ENCODE results near the gene RXRB. TPM values are rescaled to one million over a fixed set of nuclear protein-coding genes. Genes with fewer than 3 reads are reported as not detected.

RXRB gene
- total and polyA plus RNA-seq, 2 of the 13 experiments (the other 11 are each of a cell fraction or from before 2014, with no cell fraction given) = 26.7 to 55.7 TPM

DNA sequence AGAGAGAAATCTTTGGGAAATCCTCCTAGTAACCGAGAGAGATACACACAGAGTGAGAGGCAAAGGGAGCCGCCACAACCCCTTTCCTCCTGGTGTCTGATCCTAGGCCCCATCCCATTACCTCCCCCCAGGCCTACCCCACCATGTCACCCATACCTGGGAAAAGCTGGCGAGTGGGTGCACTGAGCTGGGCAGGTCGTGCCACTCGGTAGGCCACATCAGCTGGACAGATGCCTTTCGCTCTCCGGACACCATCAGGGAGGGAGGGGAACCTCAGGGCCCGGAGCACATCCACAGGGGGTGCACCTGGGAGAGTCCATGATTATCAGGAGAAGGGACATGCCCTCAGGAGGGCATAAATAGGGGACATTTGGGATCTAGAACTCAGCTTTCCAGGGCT is 11.3 kb downstream of the RXRB start:
- WGBS (ENCODE audit: low lambda C conversion rate) = 56% methylated on average over 7 of the region's 8 CpGs
- POLR2A ChIA-PET = interaction anchor here (2.5 kb wide), 1 partner anchor 10 kb away, joined by 20 read pairs; no protein-coding TSS in a partner anchor

DNA sequence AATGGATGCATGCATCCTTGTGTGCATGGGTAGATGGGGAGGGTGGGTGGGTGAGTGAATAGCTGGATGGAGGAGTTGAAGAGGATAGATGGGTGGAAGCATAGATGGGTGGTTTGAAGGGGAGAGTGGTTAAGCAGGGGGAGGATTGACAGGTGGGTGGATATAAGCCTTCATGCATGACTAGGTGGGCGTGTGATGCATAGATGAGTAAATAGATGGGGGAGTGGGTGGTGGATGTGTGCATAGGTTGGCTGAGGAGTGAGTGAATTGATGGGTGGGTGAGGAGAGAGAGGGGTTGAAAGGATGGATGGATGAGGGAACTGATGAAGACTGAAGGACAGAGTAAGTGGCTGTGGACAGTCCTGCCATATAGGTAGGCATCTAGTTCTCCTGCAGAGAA is 12.7 kb downstream of the RXRB start:
- peaks cover 0 to 15% of the 10 kb centered on the region in 2 experiments; a peak in 2 of 5 replicates for H3K27me3 ChIP-seq (ENCODE audit: control insufficient read depth in 1 of 2, insufficient read depth in 2 of 2, low read length in 2 of 2)
- no peaks in the 10 kb centered on the region for H3K36me3 ChIP-seq (replicated peaks in 1 of 2; ENCODE audit: control insufficient read depth in 1 of 2, insufficient read depth in 2 of 2, low read length in 2 of 2)
- ChIA-PET POLR2A (no interaction called here), CTCF (ENCODE audit: low intra/inter-chr PET ratio, low total read pairs) (no interaction called here)
- no peak overlapping the region for H3K4me2 ChIP-seq (ENCODE audit: low read depth, low read length)
- no peak overlapping the region for H2AFZ ChIP-seq (ENCODE audit: low read length)
- H3K27ac ChIP-seq (ENCODE audit: extremely low read length, insufficient read depth, low read length) = no peak overlapping the region
- H3K79me2 ChIP-seq (ENCODE audit: insufficient read depth, low read length) = no peaks in the 10 kb centered on the region
- H3K9me3 ChIP-seq (ENCODE audit: low read length) = peaks cover 15% of the 10 kb centered on the region; the same call in 1 of the 2 replicates
- intact Hi-C loops (cut with micrococcal nuclease; ENCODE audit: unreplicated experiment) = no loop called here
- H4K20me1 ChIP-seq (ENCODE audit: insufficient read depth, low read length) = no peaks in the 10 kb centered on the region
- no peak overlapping the region for H3K9ac ChIP-seq (ENCODE audit: insufficient read depth, low read depth, low read length)
- ATAC-seq (no peak), FAIRE-seq (no peak), DNase-seq (ENCODE audit: low spot score) (no peak)
- H3K4me3 ChIP-seq (replicated peaks in 1 of 3; ENCODE audit: insufficient read depth in 1 of 3, low read depth in 2 of 3, low read length in 3 of 3) = no peak overlapping the region
- in situ Hi-C loops (cut with HindIII; ENCODE audit: extremely low pct_ligation_motif_present, low pct_unique_long_range_greater_than_20kb) = no loop called here
- WGBS (ENCODE audit: low lambda C conversion rate) = 16% methylated on average over 1 of the region's 1 CpG
- peaks cover 34% of the 10 kb centered on the region for H3K4me1 ChIP-seq (ENCODE audit: insufficient read depth, low read length)
- BruUV-seq (replicated peaks) = no TSS peak
- TF ChIP-seq ZFY (CRISPR knock-in tag; IDR thresholded peaks at IDR 0.05) (no peak), ZNF446 (CRISPR knock-in tag; IDR thresholded peaks at IDR 0.05) (no peak), NR1H2 (CRISPR knock-in tag; IDR thresholded peaks at IDR 0.05; ENCODE audit: borderline replicate concordance, low read depth) (no peak), ZNF205 (CRISPR knock-in tag; IDR thresholded peaks at IDR 0.05) (no peak), JARID2 (CRISPR knock-in tag; IDR thresholded peaks at IDR 0.05; ENCODE audit: insufficient replicate concordance) (no peak), YEATS4 (CRISPR knock-in tag; IDR thresholded peaks at IDR 0.05; ENCODE audit: borderline replicate concordance) (no peak), NFE2L1 (CRISPR knock-in tag; IDR thresholded peaks at IDR 0.05; ENCODE audit: borderline replicate concordance) (no peak), ZNF773 (CRISPR knock-in tag; IDR thresholded peaks at IDR 0.05; ENCODE audit: borderline replicate concordance) (no peak), ELF3 (CRISPR knock-in tag; IDR thresholded peaks at IDR 0.05) (no peak), PLRG1 (conservative IDR thresholded peaks at IDR 0.05) (no peak), SOX5 (CRISPR knock-in tag; IDR thresholded peaks at IDR 0.05; ENCODE audit: borderline replicate concordance) (no peak)
- TF ChIP-seq, protein P1, sequence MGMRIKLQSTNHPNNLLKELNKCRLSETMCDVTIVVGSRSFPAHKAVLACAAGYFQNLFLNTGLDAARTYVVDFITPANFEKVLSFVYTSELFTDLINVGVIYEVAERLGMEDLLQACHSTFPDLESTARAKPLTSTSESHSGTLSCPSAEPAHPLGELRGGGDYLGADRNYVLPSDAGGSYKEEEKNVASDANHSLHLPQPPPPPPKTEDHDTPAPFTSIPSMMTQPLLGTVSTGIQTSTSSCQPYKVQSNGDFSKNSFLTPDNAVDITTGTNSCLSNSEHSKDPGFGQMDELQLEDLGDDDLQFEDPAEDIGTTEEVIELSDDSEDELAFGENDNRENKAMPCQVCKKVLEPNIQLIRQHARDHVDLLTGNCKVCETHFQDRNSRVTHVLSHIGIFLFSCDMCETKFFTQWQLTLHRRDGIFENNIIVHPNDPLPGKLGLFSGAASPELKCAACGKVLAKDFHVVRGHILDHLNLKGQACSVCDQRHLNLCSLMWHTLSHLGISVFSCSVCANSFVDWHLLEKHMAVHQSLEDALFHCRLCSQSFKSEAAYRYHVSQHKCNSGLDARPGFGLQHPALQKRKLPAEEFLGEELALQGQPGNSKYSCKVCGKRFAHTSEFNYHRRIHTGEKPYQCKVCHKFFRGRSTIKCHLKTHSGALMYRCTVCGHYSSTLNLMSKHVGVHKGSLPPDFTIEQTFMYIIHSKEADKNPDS (CRISPR knock-in tag; IDR thresholded peaks at IDR 0.05) = no peak
- TF ChIP-seq, protein P2, sequence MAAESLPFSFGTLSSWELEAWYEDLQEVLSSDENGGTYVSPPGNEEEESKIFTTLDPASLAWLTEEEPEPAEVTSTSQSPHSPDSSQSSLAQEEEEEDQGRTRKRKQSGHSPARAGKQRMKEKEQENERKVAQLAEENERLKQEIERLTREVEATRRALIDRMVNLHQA (CRISPR knock-in tag; IDR thresholded peaks at IDR 0.05) = no peak

More for the DNA sequence above, 11.3 kb downstream of the RXRB start:
- intact Hi-C loops (cut with micrococcal nuclease; ENCODE audit: unreplicated experiment) = no loop called here
- no peak for ATAC-seq
- BruUV-seq (replicated peaks) = no TSS peak
- no peak for FAIRE-seq
- peaks cover 2% of the 10 kb centered on the region; the same call in 1 of the 2 replicates for H3K9me3 ChIP-seq (ENCODE audit: low read length)
- TF ChIP-seq KLF12 (CRISPR knock-in tag; IDR thresholded peaks at IDR 0.05; ENCODE audit: borderline replicate concordance) (no peak), MEIS1 (CRISPR knock-in tag; IDR thresholded peaks at IDR 0.05; ENCODE audit: borderline replicate concordance) (no peak), CBX5 (CRISPR knock-in tag; IDR thresholded peaks at IDR 0.05; ENCODE audit: borderline replicate concordance) (no peak)
- H3K9ac ChIP-seq (ENCODE audit: insufficient read depth, low read depth, low read length) = no peak overlapping the region
- H2AFZ ChIP-seq (ENCODE audit: low read length) = no peak overlapping the region
- peaks cover 28% of the 10 kb centered on the region for H3K4me1 ChIP-seq (ENCODE audit: insufficient read depth, low read length)
- no peak overlapping the region for H3K4me3 ChIP-seq (replicated peaks in 1 of 3; ENCODE audit: insufficient read depth in 1 of 3, low read depth in 2 of 3, low read length in 3 of 3)
- H3K27me3 ChIP-seq (ENCODE audit: control insufficient read depth in 1 of 2, insufficient read depth in 2 of 2, low read length in 2 of 2) = peaks cover 0 to 15% of the 10 kb centered on the region in 2 experiments; a peak in 2 of 5 replicates
- H3K36me3 ChIP-seq (replicated peaks in 1 of 2; ENCODE audit: control insufficient read depth in 1 of 2, insufficient read depth in 2 of 2, low read length in 2 of 2) = peaks cover 0 to 2% of the 10 kb centered on the region in 2 experiments; a peak in 2 of 5 replicates
- H4K20me1 ChIP-seq (ENCODE audit: insufficient read depth, low read length) = no peaks in the 10 kb centered on the region
- CTCF ChIA-PET (ENCODE audit: low intra/inter-chr PET ratio, low total read pairs) = no interaction called here
- in situ Hi-C loops (cut with HindIII; ENCODE audit: extremely low pct_ligation_motif_present, low pct_unique_long_range_greater_than_20kb) = no loop called here
- DNase-seq (ENCODE audit: low spot score) = no peak
- no peaks in the 10 kb centered on the region for H3K79me2 ChIP-seq (ENCODE audit: insufficient read depth, low read length)
- no peak overlapping the region for H3K27ac ChIP-seq (ENCODE audit: extremely low read length, insufficient read depth, low read length)
- no peak overlapping the region for H3K4me2 ChIP-seq (ENCODE audit: low read depth, low read length)
